CD14-positive monocyte (primary cell): ENCODE data around the gene GNG11. TPM values are rescaled to one million over a fixed set of nuclear protein-coding genes. Genes with fewer than 3 reads are reported as not detected.

Experiments
- DNase-seq, 3 donors: peaks; one replicate each; pipeline ENCODE4 v3.0.0-alpha.2; 2011 to 2022
- H2AFZ ChIP-seq: 2 replicates; pipeline ENCODE4 v1.6.0; 2012; ENCODE audit warnings: mild to moderate bottlenecking, low read depth, low read length, inconsistent platforms; ENCODE audit not compliant: insufficient read depth, poor library complexity, severe bottlenecking
- H3K27ac ChIP-seq, 2 donors: 1 replicate in 1 of 2; 2 replicates in 1 of 2; pipeline ENCODE4 v1.5.1; 2012 to 2013; ENCODE audit warnings: low read length in 2 of 2, control low read depth in 1 of 2, inconsistent platforms in 1 of 2, low read depth in 1 of 2, mild to moderate bottlenecking in 1 of 2
- H3K27me3 ChIP-seq, 2 donors: one replicate each; pipeline versions ENCODE4 v1.6.0 to v1.6.1; 2011 to 2013; ENCODE audit warnings: low read length in 2 of 2; ENCODE audit not compliant: control insufficient read depth in 2 of 2, insufficient read depth in 2 of 2
- H3K36me3 ChIP-seq, 2 donors: replicated peaks in 1 of 2; 1 replicate in 1 of 2; 2 replicates in 1 of 2; pipeline versions ENCODE4 v1.5.1 to v1.6.1; 2012 to 2013; ENCODE audit warnings: low read length in 2 of 2, control low read depth in 1 of 2, inconsistent platforms in 1 of 2, mild to moderate bottlenecking in 1 of 2; ENCODE audit not compliant: insufficient read depth in 2 of 2, control insufficient read depth in 1 of 2
- H3K4me1 ChIP-seq, 2 donors: 1 replicate in 1 of 2; 2 replicates in 1 of 2; pipeline versions ENCODE4 v1.5.1 to v1.6.1; 2012 to 2013; ENCODE audit warnings: low read length in 2 of 2, control low read depth in 1 of 2, inconsistent platforms in 1 of 2, mild to moderate bottlenecking in 1 of 2, moderate library complexity in 1 of 2; ENCODE audit not compliant: insufficient read depth in 2 of 2, control insufficient read depth in 1 of 2
- H3K4me2 ChIP-seq: replicated peaks from 2 replicates; pipeline ENCODE3; 2012; ENCODE audit warnings: low read length, moderate library complexity, mild to moderate bottlenecking; ENCODE audit not compliant: poor library complexity, severe bottlenecking; ENCODE audit errors: extremely low read depth
- H3K4me3 ChIP-seq, 3 experiments: fragments of 200-600 bp in 1 of 3; sonication (generic) in 1 of 3; replicated peaks in 1 of 3; 1 replicate in 2 of 3; 2 replicates in 1 of 3; pipeline ENCODE4 v1.5.1; 2011 to 2013; ENCODE audit warnings: low read length in 3 of 3, mild to moderate bottlenecking in 3 of 3, control low read depth in 2 of 3, low read depth in 2 of 3, inconsistent platforms in 1 of 3, moderate library complexity in 1 of 3
- H3K79me2 ChIP-seq: 2 replicates; pipeline ENCODE4 v1.6.0; 2012; ENCODE audit warnings: mild to moderate bottlenecking, control low read depth, inconsistent platforms, low read length, moderate library complexity; ENCODE audit not compliant: insufficient read depth
- H3K9ac ChIP-seq: 2 replicates; pipeline ENCODE4 v1.6.0; 2017; ENCODE audit warnings: low read length, mild to moderate bottlenecking; ENCODE audit not compliant: insufficient read depth, poor library complexity, severe bottlenecking
- H3K9me3 ChIP-seq, 2 donors: replicated peaks in 1 of 2; 1 replicate in 1 of 2; 2 replicates in 1 of 2; pipeline versions ENCODE4 v1.5.1 to v1.6.1; 2012 to 2013; ENCODE audit warnings: low read length in 2 of 2, control low read depth in 1 of 2; ENCODE audit not compliant: control insufficient read depth in 1 of 2, insufficient read depth in 1 of 2
- H4K20me1 ChIP-seq: 2 replicates; pipeline ENCODE4 v1.6.0; 2012; ENCODE audit warnings: mild to moderate bottlenecking, low read length, control low read depth, moderate library complexity; ENCODE audit not compliant: insufficient read depth
- H3K27ac Mint-ChIP-seq, 7 donors: one replicate each; pipeline ENCODE4 v1.8.0; 2020; ENCODE audit warnings: mild to moderate bottlenecking in 7 of 7, mixed read lengths in 7 of 7, moderate library complexity in 6 of 7, inconsistent platforms in 2 of 7
- H3K27me3 Mint-ChIP-seq, 3 donors: one replicate each; pipeline ENCODE4 v1.8.0; 2021 to 2022; ENCODE audit warnings: low read depth in 3 of 3, mild to moderate bottlenecking in 3 of 3, mixed read lengths in 3 of 3, moderate library complexity in 3 of 3, inconsistent platforms in 1 of 3
- H3K36me3 Mint-ChIP-seq, 2 donors: one replicate each; pipeline ENCODE4 v1.8.0; 2020; ENCODE audit warnings: mixed read lengths in 2 of 2, inconsistent platforms in 1 of 2, mild to moderate bottlenecking in 1 of 2
- H3K4me1 Mint-ChIP-seq: one replicate; pipeline ENCODE4 v1.8.0; 2020; ENCODE audit warnings: mild to moderate bottlenecking, mixed read lengths
- H3K4me3 Mint-ChIP-seq, 2 donors: one replicate each; pipeline ENCODE4 v1.8.0; 2020; ENCODE audit warnings: mild to moderate bottlenecking in 2 of 2, mixed read lengths in 2 of 2, moderate library complexity in 1 of 2
- H3K9me3 Mint-ChIP-seq, 7 donors: one replicate each; pipeline ENCODE4 v1.8.0; 2020 to 2022; ENCODE audit warnings: mixed read lengths in 7 of 7, mild to moderate bottlenecking in 6 of 7, moderate library complexity in 6 of 7, inconsistent platforms in 2 of 7
- WGBS: methylation state at CpG from one replicate; pipeline ENCODE4 v1.1.5; 2013; ENCODE audit warnings: missing lambda C conversion rate; ENCODE audit not compliant: insufficient coverage; 5-methylcytosine and 5-hydroxymethylcytosine counted together
- intact Hi-C, 2 donors: fragments of 100-400 bp; cut with micrococcal nuclease; formaldehyde crosslinking; loops; one replicate each; pipeline versions ENCODE4 v1.15.0 to v1.15.1; 2023
- polyA plus RNA-seq, 3 donors: library from polyadenylated mRNA; depleted of rRNA in 1 of 3; unstranded in 2 of 3; stranded (reverse) in 1 of 3; fragments of 300-500 nt in 2 of 3; fragments of >200 nt in 1 of 3; fragmentation: Illumina TruSeq in 2 of 3; gene quantifications; 1 replicate in 2 of 3; 2 replicates in 1 of 3; pipeline ENCODE4 v1.2.3, GENCODE V29; 2012 to 2021
- TF ChIP-seq, protein P1 (sequence below): fragments of 200-600 bp; IDR thresholded peaks from one replicate; pipeline ENCODE4 v1.8.0; 2022; ENCODE audit warnings: antibody characterized with exemption, mild to moderate bottlenecking

Gene GNG11
- polyA plus RNA-seq, 3 donors = 1.0 to 1.6 TPM; not detected in 1

DNA sequence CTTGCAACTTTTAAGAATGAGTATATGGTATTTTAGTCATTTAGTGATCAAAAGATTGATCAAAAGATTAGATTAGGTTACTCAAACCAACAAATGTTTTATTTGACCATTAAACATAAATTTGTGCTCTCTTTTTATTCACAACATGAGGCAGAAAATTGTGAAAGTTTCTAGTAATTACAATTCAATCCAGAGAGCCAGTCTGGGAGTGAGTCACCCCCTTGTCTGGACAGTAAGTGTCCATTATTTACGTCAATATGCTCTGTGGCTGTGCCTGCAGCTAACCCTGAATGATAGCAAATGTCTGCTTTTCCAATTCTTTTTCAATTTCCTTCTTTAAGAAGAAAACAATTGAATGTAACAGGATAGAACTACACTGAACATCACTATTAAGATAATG, 27.9 kb downstream of the GNG11 start:
- H3K4me1 ChIP-seq = no peaks in the 10 kb centered on the region
- H3K4me2 ChIP-seq = no peak overlapping the region
- H3K9ac ChIP-seq = no peak overlapping the region
- no peaks in the 10 kb centered on the region for H3K4me1 Mint-ChIP-seq
- no peaks in the 10 kb centered on the region for H4K20me1 ChIP-seq
- no peaks in the 10 kb centered on the region for H3K79me2 ChIP-seq
- no peak overlapping the region for H3K27ac ChIP-seq
- no peaks in the 10 kb centered on the region for H3K27me3 Mint-ChIP-seq
- H3K4me3 Mint-ChIP-seq = no peak overlapping the region
- H3K27ac Mint-ChIP-seq = no peak overlapping the region
- no peaks in the 10 kb centered on the region for H3K36me3 Mint-ChIP-seq
- no peaks in the 10 kb centered on the region for H3K36me3 ChIP-seq
- no peak overlapping the region for H2AFZ ChIP-seq
- no peaks in the 10 kb centered on the region for H3K9me3 ChIP-seq
- no peak for DNase-seq
- peaks cover 0 to 2% (median 0%) of the 10 kb centered on the region in 7 donors for H3K9me3 Mint-ChIP-seq
- TF ChIP-seq, protein P1, sequence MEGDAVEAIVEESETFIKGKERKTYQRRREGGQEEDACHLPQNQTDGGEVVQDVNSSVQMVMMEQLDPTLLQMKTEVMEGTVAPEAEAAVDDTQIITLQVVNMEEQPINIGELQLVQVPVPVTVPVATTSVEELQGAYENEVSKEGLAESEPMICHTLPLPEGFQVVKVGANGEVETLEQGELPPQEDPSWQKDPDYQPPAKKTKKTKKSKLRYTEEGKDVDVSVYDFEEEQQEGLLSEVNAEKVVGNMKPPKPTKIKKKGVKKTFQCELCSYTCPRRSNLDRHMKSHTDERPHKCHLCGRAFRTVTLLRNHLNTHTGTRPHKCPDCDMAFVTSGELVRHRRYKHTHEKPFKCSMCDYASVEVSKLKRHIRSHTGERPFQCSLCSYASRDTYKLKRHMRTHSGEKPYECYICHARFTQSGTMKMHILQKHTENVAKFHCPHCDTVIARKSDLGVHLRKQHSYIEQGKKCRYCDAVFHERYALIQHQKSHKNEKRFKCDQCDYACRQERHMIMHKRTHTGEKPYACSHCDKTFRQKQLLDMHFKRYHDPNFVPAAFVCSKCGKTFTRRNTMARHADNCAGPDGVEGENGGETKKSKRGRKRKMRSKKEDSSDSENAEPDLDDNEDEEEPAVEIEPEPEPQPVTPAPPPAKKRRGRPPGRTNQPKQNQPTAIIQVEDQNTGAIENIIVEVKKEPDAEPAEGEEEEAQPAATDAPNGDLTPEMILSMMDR = no peak
- no peaks in the 10 kb centered on the region for H3K27me3 ChIP-seq
- no peak overlapping the region for H3K4me3 ChIP-seq
- intact Hi-C loops = no loop called here
- WGBS = no CpG with 5 or more reads among the region's 1 CpG

DNA sequence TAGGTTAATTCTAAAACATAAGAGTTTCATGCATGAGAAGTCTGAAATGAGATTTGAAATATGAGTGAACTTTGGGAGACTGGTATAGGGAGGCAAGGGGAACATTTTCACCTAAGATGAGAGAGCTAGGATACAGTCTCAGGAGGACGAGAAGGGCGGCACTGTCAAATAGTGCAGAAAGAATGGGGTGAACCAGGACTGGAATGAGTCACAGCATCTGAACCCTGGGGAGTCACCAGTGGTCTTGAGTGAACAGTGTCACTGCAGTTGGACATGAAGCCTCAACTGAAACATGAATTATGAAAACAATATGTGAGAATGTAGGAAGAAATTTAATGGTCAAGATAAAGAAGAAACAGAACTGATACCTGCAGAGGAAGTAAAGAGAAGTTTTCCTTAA, 33.8 kb downstream of the GNG11 start:
- Histone ChIP-seq H3K9ac (no peak overlapping the region), H3K4me1 (no peaks in the 10 kb centered on the region), H3K27me3 (no peaks in the 10 kb centered on the region), H3K4me3 (no peak overlapping the region), H2AFZ (no peak overlapping the region), H3K4me2 (no peak overlapping the region), H3K27ac (no peak overlapping the region), H4K20me1 (no peaks in the 10 kb centered on the region), H3K79me2 (no peaks in the 10 kb centered on the region), H3K36me3 (no peaks in the 10 kb centered on the region), H3K9me3 (no peaks in the 10 kb centered on the region)
- Mint-ChIP-seq H3K9me3 (no peaks in the 10 kb centered on the region), H3K36me3 (no peaks in the 10 kb centered on the region), H3K27me3 (no peaks in the 10 kb centered on the region), H3K4me3 (no peak overlapping the region), H3K27ac (no peak overlapping the region), H3K4me1 (no peaks in the 10 kb centered on the region)
- DNase-seq = no peak
- TF ChIP-seq, protein P1 = no peak
- 100% methylated on average over 2 of the region's 2 CpGs for WGBS
- intact Hi-C loops = no loop called here
